Keratinocyte (primary cell): Measurements from ENCODE around the gene IL17C. TPM values are rescaled to one million over a fixed set of nuclear protein-coding genes. Genes with fewer than 3 reads are reported as not detected.

Experiments
- DNase-seq: peaks from one replicate; pipeline ENCODE4 v3.0.0-alpha.2; 2011; ENCODE audit warnings: low read depth, missing footprints, low spot score
- FAIRE-seq: peaks from 2 replicates; lab custom pipeline; 2011; peaks lifted over from hg19 to GRCh38; lab: Jason Lieb, UNC
- H2AFZ ChIP-seq: 2 replicates; pipeline ENCODE4 v1.6.0; 2012; ENCODE audit warnings: low read length, control low read depth, inconsistent platforms; ENCODE audit not compliant: control insufficient read depth
- H3K27ac ChIP-seq: 2 replicates; pipeline ENCODE4 v1.5.1; 2011; ENCODE audit warnings: low read length; ENCODE audit not compliant: control insufficient read depth, insufficient read depth
- H3K27me3 ChIP-seq: 3 replicates; pipeline ENCODE4 v1.6.0; 2011; ENCODE audit warnings: low read length; ENCODE audit not compliant: control insufficient read depth, insufficient read depth; ENCODE audit errors: extremely low read depth
- H3K36me3 ChIP-seq, 2 experiments: 2 replicates in 1 of 2; 3 replicates in 1 of 2; pipeline ENCODE4 v1.5.1; 2011; ENCODE audit warnings: low read length in 2 of 2, mild to moderate bottlenecking in 1 of 2; ENCODE audit not compliant: control insufficient read depth in 2 of 2, insufficient read depth in 2 of 2; ENCODE audit errors: extremely low read depth in 1 of 2
- H3K4me1 ChIP-seq: 3 replicates; pipeline ENCODE4 v1.5.1; 2011; ENCODE audit warnings: low read length; ENCODE audit not compliant: control insufficient read depth, insufficient read depth; ENCODE audit errors: extremely low read depth
- H3K4me2 ChIP-seq: 3 replicates; pipeline ENCODE4 v1.6.0; 2011; ENCODE audit warnings: low read depth, low read length; ENCODE audit not compliant: control insufficient read depth, insufficient read depth; ENCODE audit errors: extremely low read depth
- H3K4me3 ChIP-seq, 3 experiments: fragments of 200-600 bp in 1 of 3; sonication (generic) in 1 of 3; 2 replicates in 2 of 3; 3 replicates in 1 of 3; pipeline ENCODE4 v1.5.1; 2011 to 2016; ENCODE audit warnings: low read length in 3 of 3, mild to moderate bottlenecking in 3 of 3, control low read depth in 2 of 3, inconsistent platforms in 1 of 3, low read depth in 1 of 3, mixed read lengths in 1 of 3, mixed run types in 1 of 3, moderate library complexity in 1 of 3; ENCODE audit not compliant: control insufficient read depth in 2 of 3, insufficient read depth in 2 of 3; ENCODE audit errors: extremely low read depth in 1 of 3
- H3K79me2 ChIP-seq: 2 replicates; pipeline ENCODE4 v1.6.0; 2012; ENCODE audit warnings: low read length; ENCODE audit not compliant: control insufficient read depth, insufficient read depth
- H3K9ac ChIP-seq: 3 replicates; pipeline ENCODE4 v1.6.0; 2011; ENCODE audit warnings: low read length; ENCODE audit not compliant: control insufficient read depth, insufficient read depth; ENCODE audit errors: extremely low read depth
- H3K9me1 ChIP-seq: 3 replicates; pipeline ENCODE4 v1.6.0; 2011; ENCODE audit warnings: low read length; ENCODE audit not compliant: control insufficient read depth, insufficient read depth; ENCODE audit errors: extremely low read depth
- H3K9me3 ChIP-seq: 2 replicates; pipeline ENCODE4 v1.5.1; 2012; ENCODE audit warnings: low read depth, low read length; ENCODE audit not compliant: control insufficient read depth
- H4K20me1 ChIP-seq: 3 replicates; pipeline ENCODE4 v1.6.0; 2011; ENCODE audit warnings: low read length; ENCODE audit not compliant: control insufficient read depth, insufficient read depth; ENCODE audit errors: extremely low read depth
- CTCF ChIP-seq, 3 experiments: IDR thresholded peaks in 1 of 3; conservative IDR thresholded peaks in 1 of 3; optimal IDR thresholded peaks in 1 of 3; 2 replicates in 2 of 3; 3 replicates in 1 of 3; pipeline versions ENCODE3 to v1.5.1; 2011; ENCODE audit warnings: low read length in 3 of 3, mild to moderate bottlenecking in 3 of 3, moderate library complexity in 2 of 3, control low read depth in 1 of 3, inconsistent platforms in 1 of 3; ENCODE audit not compliant: insufficient read depth in 2 of 3; ENCODE audit errors: extremely low read depth in 1 of 3
- EZH2 ChIP-seq: IDR thresholded peaks from one replicate; pipeline ENCODE4 v1.6.1; 2012; ENCODE audit warnings: inconsistent platforms, mild to moderate bottlenecking, low read length, moderate library complexity
- dilution Hi-C: fragments of 300-500 bp; cut with MboI; formaldehyde crosslinking; loops from one replicate; pipeline ENCODE4 v1.7.0; 2020; ENCODE audit warnings: low sequenced_read_pairs; ENCODE audit not compliant: extremely low pct_ligation_motif_present
- polyA plus RNA-seq, 5 experiments: library from polyadenylated mRNA; depleted of rRNA in 3 of 5; stranded (reverse) in 3 of 5; stranded (forward) in 1 of 5; unstranded in 1 of 5; fragments of >200 nt; gene quantifications; 1 replicate in 1 of 5; 2 replicates in 3 of 5; 3 replicates in 1 of 5; pipeline versions ENCODE4 v1.2.1 to v1.2.3, GENCODE V29; 2011 to 2012; ENCODE audit warnings: missing spikeins in 2 of 5, low read depth in 1 of 5, low replicate concordance in 1 of 5

Gene IL17C
- polyA plus RNA-seq, 1 donor (not counting 4 experiments of a cell fraction or from before 2014, with no cell fraction given) = not detected

- no peaks in the 10 kb centered on the region for H3K9me3 ChIP-seq
- no peaks in the 10 kb centered on the region for H3K9me1 ChIP-seq
- H3K27ac ChIP-seq = no peak within 1 kb of the TSS
- H3K4me1 ChIP-seq = peaks cover 14% of the 10 kb centered on the region
- TF ChIP-seq CTCF (optimal IDR thresholded peaks at IDR 0.05 in 1 of 3, IDR thresholded peaks at IDR 0.05 in 1 of 3, conservative IDR thresholded peaks at IDR 0.05 in 1 of 3; ENCODE audit: extremely low read depth in 1 of 3, insufficient read depth in 2 of 3, low read length in 3 of 3) = no peak
- peak; percentile 61 for TF ChIP-seq EZH2
- H3K27me3 ChIP-seq = peaks cover 66% of the 10 kb centered on the region
- FAIRE-seq = no peak
- peak within 1 kb of the TSS; percentile 85 for H3K4me2 ChIP-seq
- H3K9ac ChIP-seq = peak within 1 kb of the TSS; percentile 33
- no peak for DNase-seq
- peaks cover 2% of the 10 kb centered on the region for H4K20me1 ChIP-seq
- peak within 1 kb of the TSS; percentile 47 to 67 (median 64) for H3K4me3 ChIP-seq
- H3K79me2 ChIP-seq = no peaks in the 10 kb centered on the region
- peak within 1 kb of the TSS; percentile 6 for H2AFZ ChIP-seq
- no peaks in the 10 kb centered on the region for H3K36me3 ChIP-seq
- dilution Hi-C loops = no loop called here
Measured at GRCh38 chr16:88686439-88687253, 48.3 kb downstream of the IL17C start, which contains the start of gene SNAI3. TSS of gene SNAI3 (minus strand) at chr16:88686507. CDS start at chr16:88686406, 101 bp downstream.

GRCh38 chr16:88687254-88687576, 48.8 kb downstream of the IL17C start:
- dilution Hi-C loops = no loop called here
- DNase-seq (no peak), FAIRE-seq (no peak)
- no peak for TF ChIP-seq EZH2
- TF ChIP-seq CTCF (optimal IDR thresholded peaks at IDR 0.05 in 1 of 3, IDR thresholded peaks at IDR 0.05 in 1 of 3, conservative IDR thresholded peaks at IDR 0.05 in 1 of 3; ENCODE audit: extremely low read depth in 1 of 3, insufficient read depth in 2 of 3, low read length in 3 of 3) = no peak
- Histone ChIP-seq H3K9ac (no peak overlapping the region), H4K20me1 (peaks cover 2% of the 10 kb centered on the region), H3K9me1 (no peaks in the 10 kb centered on the region), H3K27ac (no peak overlapping the region), H3K36me3 (no peaks in the 10 kb centered on the region), H3K79me2 (no peaks in the 10 kb centered on the region), H2AFZ (no peak overlapping the region), H3K4me1 (peaks cover 14% of the 10 kb centered on the region), H3K9me3 (no peaks in the 10 kb centered on the region), H3K27me3 (peaks cover 63% of the 10 kb centered on the region), H3K4me3 (no peak overlapping the region), H3K4me2 (no peak overlapping the region)
